ENCODE results near the gene PUS1. TPM values are rescaled to one million over a fixed set of nuclear protein-coding genes. Genes with fewer than 3 reads are reported as not detected.

Gene PUS1
- total and polyA plus RNA-seq, 2 of the 8 experiments (the other 6 are each of a cell fraction or from before 2014, with no cell fraction given) = 48.1 to 81.2 TPM

GRCh38 chr12:131897276-131897675 lies 31.8 kb upstream of the PUS1 start:
- no peaks in the 10 kb centered on the region for H3K9me3 ChIP-seq (ENCODE audit: insufficient read depth in 2 of 2, low read depth in 1 of 2, low read length in 1 of 2)
- DNase-seq (ENCODE audit: low read depth in 1 of 2, low spot score in 2 of 2) = no peak
- peaks cover 0 to 7% (median 3%) of the 10 kb centered on the region in 4 experiments; a peak in 3 of 8 replicates for H3K36me3 ChIP-seq (ENCODE audit: control insufficient read depth in 2 of 4, insufficient read depth in 4 of 4, low read length in 3 of 4)
- H3K79me1 ChIP-seq (ENCODE audit: low read depth, low read length) = peaks cover 11% of the 10 kb centered on the region
- H3K27ac ChIP-seq (ENCODE audit: low read depth, low read length) = no peak overlapping the region
- peaks cover 0 to 16% (median 15%) of the 10 kb centered on the region in 4 experiments; a peak in 6 of 7 replicates for H3K4me1 ChIP-seq (replicated peaks in 1 of 4; ENCODE audit: control insufficient read depth in 3 of 4, insufficient read depth in 4 of 4, low read length in 3 of 4)
- POLR2A ChIA-PET (ENCODE audit: partially characterized antibody) = interaction anchor here (0.6 to 2.6 kb wide), 6 partner anchors 16 to 37 kb away, joined by 3 to 10 read pairs (median 5); partner anchors contain the start of gene PUS1
- no peak overlapping the region for H3K56ac ChIP-seq (replicated peaks; ENCODE audit: insufficient read length, low read depth, low read length)
- no peak overlapping the region for H2AK5ac ChIP-seq (ENCODE audit: low read depth, low read length)
- H3K4ac ChIP-seq (replicated peaks; ENCODE audit: insufficient read length, low read depth, low read length) = no peak overlapping the region
- no peak for TF ChIP-seq BRCA1 (IDR thresholded peaks at IDR 0.05; ENCODE audit: low read depth, low read length)
- TF ChIP-seq, protein P1, sequence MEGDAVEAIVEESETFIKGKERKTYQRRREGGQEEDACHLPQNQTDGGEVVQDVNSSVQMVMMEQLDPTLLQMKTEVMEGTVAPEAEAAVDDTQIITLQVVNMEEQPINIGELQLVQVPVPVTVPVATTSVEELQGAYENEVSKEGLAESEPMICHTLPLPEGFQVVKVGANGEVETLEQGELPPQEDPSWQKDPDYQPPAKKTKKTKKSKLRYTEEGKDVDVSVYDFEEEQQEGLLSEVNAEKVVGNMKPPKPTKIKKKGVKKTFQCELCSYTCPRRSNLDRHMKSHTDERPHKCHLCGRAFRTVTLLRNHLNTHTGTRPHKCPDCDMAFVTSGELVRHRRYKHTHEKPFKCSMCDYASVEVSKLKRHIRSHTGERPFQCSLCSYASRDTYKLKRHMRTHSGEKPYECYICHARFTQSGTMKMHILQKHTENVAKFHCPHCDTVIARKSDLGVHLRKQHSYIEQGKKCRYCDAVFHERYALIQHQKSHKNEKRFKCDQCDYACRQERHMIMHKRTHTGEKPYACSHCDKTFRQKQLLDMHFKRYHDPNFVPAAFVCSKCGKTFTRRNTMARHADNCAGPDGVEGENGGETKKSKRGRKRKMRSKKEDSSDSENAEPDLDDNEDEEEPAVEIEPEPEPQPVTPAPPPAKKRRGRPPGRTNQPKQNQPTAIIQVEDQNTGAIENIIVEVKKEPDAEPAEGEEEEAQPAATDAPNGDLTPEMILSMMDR (IDR thresholded peaks at IDR 0.05; ENCODE audit: control extremely low read depth in 1 of 3, insufficient read depth in 1 of 3, low read depth in 1 of 3, low read length in 3 of 3) = no peak
- no peak overlapping the region for H4K8ac ChIP-seq (ENCODE audit: extremely low read depth, insufficient read depth, low read length)
- 95% methylated on average over 18 of the region's 18 CpGs; no CpG with 5 or more reads in 1 of the 2 experiments for WGBS, 2 experiments (ENCODE audit: extremely low coverage in 1 of 2, insufficient coverage in 1 of 2, insufficient read length in 1 of 2, insufficient replicate concordance in 2 of 2, low coverage in 1 of 2, low lambda C conversion rate in 2 of 2, missing lambda C conversion rate in 1 of 2)
- H3K14ac ChIP-seq (ENCODE audit: insufficient read length) = no peak overlapping the region
- no peak overlapping the region for H4K91ac ChIP-seq (replicated peaks; ENCODE audit: insufficient read length, low read length)
- H3K79me2 ChIP-seq (ENCODE audit: control insufficient read depth in 1 of 2, insufficient read depth in 2 of 2, low read length in 2 of 2) = peaks cover 0 to 40% of the 10 kb centered on the region in 2 experiments; a peak in 1 of 4 replicates
- H2AFZ ChIP-seq (ENCODE audit: low read length) = no peak overlapping the region
- H3K23ac ChIP-seq (ENCODE audit: insufficient read length) = no peak overlapping the region
- peaks cover 9% of the 10 kb centered on the region; the same call in 1 of the 2 replicates for H3K23me2 ChIP-seq (ENCODE audit: low read depth, low read length)
- no peak overlapping the region for H3K9ac ChIP-seq (replicated peaks in 1 of 4; ENCODE audit: extremely low read depth in 1 of 4, low read depth in 3 of 4, low read length in 3 of 4)
- H2BK12ac ChIP-seq (ENCODE audit: low read depth, low read length) = no peak overlapping the region
- H3K4me3 ChIP-seq (ENCODE audit: extremely low read depth in 1 of 4, insufficient read depth in 2 of 4, low read depth in 3 of 4, low read length in 4 of 4) = no peak overlapping the region
- CTCF ChIA-PET (ENCODE audit: partially characterized antibody) = interaction anchor here (1.1 kb wide), 1 partner anchor 16 kb away, joined by 3 read pairs; no protein-coding TSS in a partner anchor
- H3K18ac ChIP-seq (ENCODE audit: extremely low read depth, low read length) = no peak overlapping the region
- no peak overlapping the region for H2BK20ac ChIP-seq (ENCODE audit: low read length)
- no peak overlapping the region; a peak in 1 of 4 replicates for H3K4me2 ChIP-seq (ENCODE audit: insufficient read depth in 1 of 2, low read depth in 2 of 2, low read length in 2 of 2)
- no peak overlapping the region for H2BK5ac ChIP-seq (ENCODE audit: low read depth, low read length)
- no peaks in the 10 kb centered on the region for H3K27me3 ChIP-seq (replicated peaks in 1 of 4; ENCODE audit: control insufficient read depth in 3 of 4, extremely low read depth in 1 of 4, insufficient read depth in 3 of 4, low read length in 3 of 4)
- peaks cover 16 to 22% of the 10 kb centered on the region in 2 experiments for H4K20me1 ChIP-seq (replicated peaks in 1 of 2; ENCODE audit: control insufficient read depth in 1 of 2, insufficient read depth in 2 of 2, low read length in 2 of 2)
- no peak overlapping the region for H2BK15ac ChIP-seq (ENCODE audit: low read length)
- H4K5ac ChIP-seq (ENCODE audit: insufficient read length, low read depth, low read length) = no peak overlapping the region
- no peak for FAIRE-seq
- no peak overlapping the region for H2BK120ac ChIP-seq (replicated peaks; ENCODE audit: low read depth, low read length)
